Measurements from ENCODE around the gene ASZ1.

The ASZ1 gene

GRCh38 chr7:117412390-117412789 lies 14.9 kb downstream of the ASZ1 start:
- Histone ChIP-seq H3K27ac (ENCODE audit: low read length) (no peak overlapping the region), H3K36me3 (replicated peaks; ENCODE audit: low read depth, low read length) (no peaks in the 10 kb centered on the region), H4K20me1 (ENCODE audit: insufficient read depth, low read length) (no peaks in the 10 kb centered on the region), H3K9ac (ENCODE audit: low read length) (no peak overlapping the region), H3K4me2 (ENCODE audit: low read length) (no peak overlapping the region), H3K4me1 (ENCODE audit: low read length) (no peaks in the 10 kb centered on the region), H2AFZ (ENCODE audit: low read depth, low read length) (no peak overlapping the region), H3K27me3 (ENCODE audit: low read depth, low read length) (no peaks in the 10 kb centered on the region), H3K4me3 (ENCODE audit: low read length) (no peak overlapping the region), H3K9me3 (ENCODE audit: insufficient read depth, low read length) (no peaks in the 10 kb centered on the region), H3K79me2 (ENCODE audit: low read length) (no peaks in the 10 kb centered on the region)
- TF ChIP-seq EZH2phosphoT487 (IDR thresholded peaks at IDR 0.05; ENCODE audit: low read depth): no peak
- no peak for TF ChIP-seq CTCF (IDR thresholded peaks at IDR 0.05; ENCODE audit: low read depth, low read length)

GRCh38 chr7:117411539-117411938 lies 15.8 kb downstream of the ASZ1 start:
- no peak for TF ChIP-seq CTCF (IDR thresholded peaks at IDR 0.05; ENCODE audit: low read depth, low read length)
- no peak for TF ChIP-seq EZH2phosphoT487 (IDR thresholded peaks at IDR 0.05; ENCODE audit: low read depth)
- Histone ChIP-seq H3K9ac (ENCODE audit: low read length) (no peak overlapping the region), H3K36me3 (replicated peaks; ENCODE audit: low read depth, low read length) (no peaks in the 10 kb centered on the region), H3K4me2 (ENCODE audit: low read length) (no peak overlapping the region), H3K4me3 (ENCODE audit: low read length) (no peak overlapping the region), H3K4me1 (ENCODE audit: low read length) (no peaks in the 10 kb centered on the region), H3K27me3 (ENCODE audit: low read depth, low read length) (no peaks in the 10 kb centered on the region), H3K27ac (ENCODE audit: low read length) (no peak overlapping the region), H4K20me1 (ENCODE audit: insufficient read depth, low read length) (no peaks in the 10 kb centered on the region), H3K79me2 (ENCODE audit: low read length) (no peaks in the 10 kb centered on the region), H3K9me3 (ENCODE audit: insufficient read depth, low read length) (no peaks in the 10 kb centered on the region), H2AFZ (ENCODE audit: low read depth, low read length) (no peak overlapping the region)

- Histone ChIP-seq H3K4me1 (ENCODE audit: low read length) (no peaks in the 10 kb centered on the region), H3K79me2 (ENCODE audit: low read length) (no peaks in the 10 kb centered on the region), H3K4me2 (ENCODE audit: low read length) (no peak overlapping the region), H3K27ac (ENCODE audit: low read length) (no peak overlapping the region), H3K4me3 (ENCODE audit: low read length) (no peak overlapping the region), H3K27me3 (ENCODE audit: low read depth, low read length) (no peaks in the 10 kb centered on the region), H3K9ac (ENCODE audit: low read length) (no peak overlapping the region), H4K20me1 (ENCODE audit: insufficient read depth, low read length) (no peaks in the 10 kb centered on the region), H3K36me3 (replicated peaks; ENCODE audit: low read depth, low read length) (no peaks in the 10 kb centered on the region), H2AFZ (ENCODE audit: low read depth, low read length) (no peak overlapping the region), H3K9me3 (ENCODE audit: insufficient read depth, low read length) (no peaks in the 10 kb centered on the region)
- TF ChIP-seq EZH2phosphoT487 (IDR thresholded peaks at IDR 0.05; ENCODE audit: low read depth) (no peak), CTCF (IDR thresholded peaks at IDR 0.05; ENCODE audit: low read depth, low read length) (no peak)
Observed at GRCh38 chr7:117408831-117409230, 18.5 kb downstream of the ASZ1 start.

- Histone ChIP-seq H3K79me2 (ENCODE audit: low read length) (no peaks in the 10 kb centered on the region), H2AFZ (ENCODE audit: low read depth, low read length) (no peak overlapping the region), H3K4me2 (ENCODE audit: low read length) (no peak overlapping the region), H3K36me3 (replicated peaks; ENCODE audit: low read depth, low read length) (no peaks in the 10 kb centered on the region), H3K9ac (ENCODE audit: low read length) (no peak overlapping the region), H3K4me1 (ENCODE audit: low read length) (no peaks in the 10 kb centered on the region), H3K4me3 (ENCODE audit: low read length) (no peak overlapping the region), H3K9me3 (ENCODE audit: insufficient read depth, low read length) (no peaks in the 10 kb centered on the region), H3K27ac (ENCODE audit: low read length) (no peak overlapping the region), H3K27me3 (ENCODE audit: low read depth, low read length) (no peaks in the 10 kb centered on the region), H4K20me1 (ENCODE audit: insufficient read depth, low read length) (no peaks in the 10 kb centered on the region)
- no peak for TF ChIP-seq EZH2phosphoT487 (IDR thresholded peaks at IDR 0.05; ENCODE audit: low read depth)
- no peak for TF ChIP-seq CTCF (IDR thresholded peaks at IDR 0.05; ENCODE audit: low read depth, low read length)
Observed at GRCh38 chr7:117405519-117405918, 21.8 kb downstream of the ASZ1 start.

Measured in OCI-LY3 (cell line).